Measurements from ENCODE around the gene PLEKHM3.
"Not testable (repeated sequence)": the region's sequence is repeated elsewhere in the genome, so short reads cannot be mapped to it uniquely, and the experiment has no call there.

DNA sequence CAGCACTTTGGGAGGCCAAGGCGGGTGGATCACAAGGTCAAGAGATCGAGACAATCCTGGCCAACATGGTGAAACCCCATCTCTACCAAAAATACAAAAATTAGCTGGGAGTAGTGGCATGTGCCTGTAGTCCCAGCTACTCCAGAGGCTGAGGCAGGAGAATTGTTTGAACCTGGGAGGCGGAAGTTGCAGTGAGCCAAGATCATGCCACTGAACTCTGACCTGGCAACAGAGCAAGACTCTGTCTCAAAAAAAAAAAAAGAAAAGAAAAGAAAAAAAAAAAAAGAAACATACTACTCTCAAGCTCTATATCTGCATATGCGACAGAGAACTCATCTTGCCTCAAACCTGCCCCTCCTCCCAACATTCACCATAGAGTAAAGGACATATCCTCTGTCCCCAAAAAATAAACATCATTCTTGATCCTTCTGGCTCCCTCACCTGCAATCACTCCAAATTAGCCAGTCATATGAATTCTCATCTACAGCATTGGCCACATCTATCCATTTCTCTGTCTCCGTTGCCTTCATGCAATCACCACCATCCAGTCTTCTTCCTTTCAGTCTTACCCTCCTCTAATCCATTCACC, 7.1 kb downstream of the PLEKHM3 start:
- not testable (repeated sequence) for TF ChIP-seq POLR2AphosphoS5, POLR2A (IDR thresholded peaks at IDR 0.05)
- TF ChIP-seq, protein P1, sequence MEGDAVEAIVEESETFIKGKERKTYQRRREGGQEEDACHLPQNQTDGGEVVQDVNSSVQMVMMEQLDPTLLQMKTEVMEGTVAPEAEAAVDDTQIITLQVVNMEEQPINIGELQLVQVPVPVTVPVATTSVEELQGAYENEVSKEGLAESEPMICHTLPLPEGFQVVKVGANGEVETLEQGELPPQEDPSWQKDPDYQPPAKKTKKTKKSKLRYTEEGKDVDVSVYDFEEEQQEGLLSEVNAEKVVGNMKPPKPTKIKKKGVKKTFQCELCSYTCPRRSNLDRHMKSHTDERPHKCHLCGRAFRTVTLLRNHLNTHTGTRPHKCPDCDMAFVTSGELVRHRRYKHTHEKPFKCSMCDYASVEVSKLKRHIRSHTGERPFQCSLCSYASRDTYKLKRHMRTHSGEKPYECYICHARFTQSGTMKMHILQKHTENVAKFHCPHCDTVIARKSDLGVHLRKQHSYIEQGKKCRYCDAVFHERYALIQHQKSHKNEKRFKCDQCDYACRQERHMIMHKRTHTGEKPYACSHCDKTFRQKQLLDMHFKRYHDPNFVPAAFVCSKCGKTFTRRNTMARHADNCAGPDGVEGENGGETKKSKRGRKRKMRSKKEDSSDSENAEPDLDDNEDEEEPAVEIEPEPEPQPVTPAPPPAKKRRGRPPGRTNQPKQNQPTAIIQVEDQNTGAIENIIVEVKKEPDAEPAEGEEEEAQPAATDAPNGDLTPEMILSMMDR (IDR thresholded peaks at IDR 0.05), result not testable (repeated sequence)
